Measurements from ENCODE around the gene NTS.
A peak's percentile ranks its signal among the peaks of the same experiment; 100 is the strongest.

Gene NTS

DNA sequence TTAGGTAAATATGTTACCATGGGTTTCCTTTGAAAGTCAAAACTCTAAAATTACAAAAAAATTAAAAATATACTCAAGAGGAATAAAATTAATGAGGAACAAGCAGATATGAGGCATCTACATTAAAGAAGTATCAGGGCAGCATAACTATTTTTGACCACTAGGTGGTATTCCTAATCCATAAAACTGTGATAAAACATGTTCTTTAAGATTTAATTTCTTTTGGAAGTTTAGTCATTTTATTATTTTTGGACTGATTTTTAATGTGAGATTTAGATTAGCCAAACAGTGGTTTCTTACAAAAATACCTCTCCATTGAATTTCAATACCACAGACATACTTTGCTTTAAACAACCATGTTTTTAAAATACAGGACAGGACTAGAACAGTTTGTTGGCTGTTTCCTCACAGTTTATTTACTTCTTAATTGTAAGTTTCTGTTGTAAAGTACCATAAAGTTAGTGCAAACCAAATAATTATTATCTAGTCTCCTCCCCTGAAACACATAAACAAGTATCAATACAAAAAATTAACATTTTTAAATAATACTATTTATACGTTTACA, 49.8 kb downstream of the NTS start:
- H3K9me3 ChIP-seq (ENCODE audit: insufficient read depth, low read depth, low read length): no peaks in the 10 kb centered on the region
- no peaks in the 10 kb centered on the region for H3K79me2 ChIP-seq (ENCODE audit: control insufficient read depth, insufficient read depth, low read length, poor library complexity)
- no peak overlapping the region for H4K91ac ChIP-seq (ENCODE audit: low read depth, low read length)
- no peaks in the 10 kb centered on the region for H3K4me1 ChIP-seq (ENCODE audit: control insufficient read depth in 1 of 2, insufficient read depth in 2 of 2, low read length in 2 of 2)
- H2BK5ac ChIP-seq (ENCODE audit: low read depth, low read length, poor library complexity): no peak overlapping the region
- H3K14ac ChIP-seq (ENCODE audit: low read length): no peak overlapping the region
- no peak overlapping the region for H3K27ac ChIP-seq (ENCODE audit: low read depth, low read length)
- H3K9ac ChIP-seq (ENCODE audit: low read length): no peak overlapping the region
- H2BK120ac ChIP-seq (ENCODE audit: insufficient read depth, low read length, poor library complexity): no peak overlapping the region
- no peak overlapping the region for H4K12ac ChIP-seq (ENCODE audit: low read depth, low read length)
- DNase-seq: peak in 1 of 2 donors; percentile 41
- no peak overlapping the region for H3K4me2 ChIP-seq (ENCODE audit: low read length)
- H2AK5ac ChIP-seq (ENCODE audit: low read length): no peak overlapping the region
- no peak overlapping the region for H2BK12ac ChIP-seq (ENCODE audit: low read length)
- no peak overlapping the region for H3K23ac ChIP-seq (ENCODE audit: low read length)
- H3K18ac ChIP-seq (ENCODE audit: low read length): no peak overlapping the region
- H3K36me3 ChIP-seq (ENCODE audit: control insufficient read depth in 1 of 2, insufficient read depth in 2 of 2, low read length in 2 of 2): no peaks in the 10 kb centered on the region
- WGBS (ENCODE audit: extremely low coverage, insufficient coverage, insufficient read length): 100% methylated on average over 1 of the region's 1 CpG
- H3K4me3 ChIP-seq (ENCODE audit: low read depth, low read length): no peak overlapping the region
- no peaks in the 10 kb centered on the region for H3K27me3 ChIP-seq (ENCODE audit: insufficient read depth, low read length)
- no peak overlapping the region for H3K4ac ChIP-seq (ENCODE audit: low read depth, low read length)
- no peak overlapping the region for H2AFZ ChIP-seq (ENCODE audit: insufficient read depth, low read length, poor library complexity)
- no peak overlapping the region for H4K8ac ChIP-seq (ENCODE audit: low read depth, low read length)
- no peaks in the 10 kb centered on the region for H3K79me1 ChIP-seq (ENCODE audit: low read length)

DNA sequence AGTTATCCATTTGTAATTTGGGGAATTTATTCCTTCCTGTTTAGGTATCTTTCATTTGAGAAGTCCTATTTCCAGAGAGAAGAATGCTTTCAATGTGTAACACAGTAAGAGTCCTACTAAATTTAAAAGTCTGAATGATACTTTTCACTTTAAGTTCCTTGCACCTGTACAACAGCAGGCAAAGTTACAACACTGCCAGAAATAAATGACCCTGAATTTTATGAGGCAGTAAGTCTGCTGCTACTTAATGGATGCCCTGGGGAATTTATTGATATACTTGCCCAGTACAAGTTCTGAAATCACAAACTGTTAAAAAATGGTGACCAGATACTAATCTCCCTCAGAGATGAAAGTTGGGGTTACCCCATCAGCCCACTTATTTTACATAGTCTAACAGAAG, 53.1 kb downstream of the NTS start:
- H3K79me2 ChIP-seq (ENCODE audit: control insufficient read depth, insufficient read depth, low read length, poor library complexity): no peaks in the 10 kb centered on the region
- H2BK12ac ChIP-seq (ENCODE audit: low read length): no peak overlapping the region
- no peaks in the 10 kb centered on the region for H3K79me1 ChIP-seq (ENCODE audit: low read length)
- no peak overlapping the region for H3K27ac ChIP-seq (ENCODE audit: low read depth, low read length)
- no peaks in the 10 kb centered on the region for H3K27me3 ChIP-seq (ENCODE audit: insufficient read depth, low read length)
- no peak overlapping the region for H3K4me2 ChIP-seq (ENCODE audit: low read length)
- H4K8ac ChIP-seq (ENCODE audit: low read depth, low read length): no peak overlapping the region
- no peak overlapping the region for H2AFZ ChIP-seq (ENCODE audit: insufficient read depth, low read length, poor library complexity)
- H2BK5ac ChIP-seq (ENCODE audit: low read depth, low read length, poor library complexity): no peak overlapping the region
- no peak overlapping the region for H4K12ac ChIP-seq (ENCODE audit: low read depth, low read length)
- DNase-seq: no peak
- no peak overlapping the region for H3K4ac ChIP-seq (ENCODE audit: low read depth, low read length)
- H2AK5ac ChIP-seq (ENCODE audit: low read length): no peak overlapping the region
- no peak overlapping the region for H3K9ac ChIP-seq (ENCODE audit: low read length)
- no peak overlapping the region for H3K23ac ChIP-seq (ENCODE audit: low read length)
- no peak overlapping the region for H2BK120ac ChIP-seq (ENCODE audit: insufficient read depth, low read length, poor library complexity)
- H3K4me1 ChIP-seq (ENCODE audit: control insufficient read depth in 1 of 2, insufficient read depth in 2 of 2, low read length in 2 of 2): no peaks in the 10 kb centered on the region
- no peak overlapping the region for H3K14ac ChIP-seq (ENCODE audit: low read length)
- no peaks in the 10 kb centered on the region for H3K36me3 ChIP-seq (ENCODE audit: control insufficient read depth in 1 of 2, insufficient read depth in 2 of 2, low read length in 2 of 2)
- H3K18ac ChIP-seq (ENCODE audit: low read length): no peak overlapping the region
- no peak overlapping the region for H4K91ac ChIP-seq (ENCODE audit: low read depth, low read length)
- H3K4me3 ChIP-seq (ENCODE audit: low read depth, low read length): no peak overlapping the region
- no peaks in the 10 kb centered on the region for H3K9me3 ChIP-seq (ENCODE audit: insufficient read depth, low read depth, low read length)
